Testis (tissue), 2 donors: ENCODE data around the gene NBPF9.
"Not testable (repeated sequence)": the region's sequence is repeated elsewhere in the genome, so short reads cannot be mapped to it uniquely, and the experiment has no call there.

Experiments
- POLR2A ChIP-seq: fragments of 450-650 bp; IDR thresholded peaks from one replicate; pipeline ENCODE4 v1.6.1; 2017; ENCODE audit warnings: antibody characterized with exemption, mild to moderate bottlenecking, moderate library complexity
- TF ChIP-seq, protein P1 (sequence below), 3 experiments: fragments of 450-650 bp in 2 of 3; fragments of 200-600 bp in 1 of 3; sonication (generic) in 1 of 3; IDR thresholded peaks; one replicate each; pipeline ENCODE4 v1.5.1; 2016 to 2019; ENCODE audit warnings: antibody characterized with exemption in 3 of 3, mild to moderate bottlenecking in 2 of 3, moderate library complexity in 1 of 3

DNA sequence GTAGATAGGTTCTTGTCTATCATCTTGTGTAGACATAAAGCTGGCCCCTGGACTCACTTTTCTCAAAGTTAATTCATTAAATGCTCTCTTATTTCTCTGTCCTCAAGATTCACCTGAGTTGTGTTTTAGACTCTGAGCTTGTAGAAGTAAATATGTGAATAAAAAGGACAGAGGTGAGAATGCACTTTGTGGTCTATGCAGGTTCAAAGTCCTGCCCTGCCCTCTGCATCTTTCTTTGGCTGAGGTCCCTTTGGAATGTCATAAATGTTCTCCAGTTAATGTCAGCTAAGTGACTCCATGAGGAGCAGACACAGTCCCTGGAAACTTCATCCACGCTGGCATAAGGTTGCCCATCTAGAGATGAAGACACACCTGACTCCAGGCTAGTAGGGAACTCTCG is 7.0 kb upstream of the NBPF9 start:
- TF ChIP-seq, protein P1, sequence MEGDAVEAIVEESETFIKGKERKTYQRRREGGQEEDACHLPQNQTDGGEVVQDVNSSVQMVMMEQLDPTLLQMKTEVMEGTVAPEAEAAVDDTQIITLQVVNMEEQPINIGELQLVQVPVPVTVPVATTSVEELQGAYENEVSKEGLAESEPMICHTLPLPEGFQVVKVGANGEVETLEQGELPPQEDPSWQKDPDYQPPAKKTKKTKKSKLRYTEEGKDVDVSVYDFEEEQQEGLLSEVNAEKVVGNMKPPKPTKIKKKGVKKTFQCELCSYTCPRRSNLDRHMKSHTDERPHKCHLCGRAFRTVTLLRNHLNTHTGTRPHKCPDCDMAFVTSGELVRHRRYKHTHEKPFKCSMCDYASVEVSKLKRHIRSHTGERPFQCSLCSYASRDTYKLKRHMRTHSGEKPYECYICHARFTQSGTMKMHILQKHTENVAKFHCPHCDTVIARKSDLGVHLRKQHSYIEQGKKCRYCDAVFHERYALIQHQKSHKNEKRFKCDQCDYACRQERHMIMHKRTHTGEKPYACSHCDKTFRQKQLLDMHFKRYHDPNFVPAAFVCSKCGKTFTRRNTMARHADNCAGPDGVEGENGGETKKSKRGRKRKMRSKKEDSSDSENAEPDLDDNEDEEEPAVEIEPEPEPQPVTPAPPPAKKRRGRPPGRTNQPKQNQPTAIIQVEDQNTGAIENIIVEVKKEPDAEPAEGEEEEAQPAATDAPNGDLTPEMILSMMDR (IDR thresholded peaks at IDR 0.05) = not testable (repeated sequence)
- TF ChIP-seq POLR2A = not testable (repeated sequence)
